Left ventricle myocardium inferior (tissue), 1 donor: ENCODE results near the gene TNNC2. TPM values are rescaled to one million over a fixed set of nuclear protein-coding genes. Genes with fewer than 3 reads are reported as not detected.

ENCODE experiments used
- DNase-seq: peaks from one replicate; pipeline ENCODE4 v3.0.0-alpha.2; 2020
- H3K27ac ChIP-seq: fragments of 200-600 bp; replicated peaks from 2 replicates; pipeline ENCODE4 v1.8.0; 2021
- H3K27me3 ChIP-seq: fragments of 200-600 bp; 2 replicates; pipeline ENCODE4 v1.8.0; 2021; ENCODE audit warnings: low read depth
- H3K36me3 ChIP-seq: fragments of 200-600 bp; 2 replicates; pipeline ENCODE4 v1.8.0; 2021
- H3K4me1 ChIP-seq: fragments of 200-600 bp; 2 replicates; pipeline ENCODE4 v1.8.0; 2021
- H3K4me3 ChIP-seq: fragments of 200-600 bp; 2 replicates; pipeline ENCODE4 v1.8.0; 2021; ENCODE audit warnings: mild to moderate bottlenecking, moderate library complexity
- H3K9me3 ChIP-seq: fragments of 200-600 bp; replicated peaks from 2 replicates; pipeline ENCODE4 v1.8.0; 2021
- intact Hi-C: fragments of 100-400 bp; cut with micrococcal nuclease; formaldehyde crosslinking; loops from one replicate; pipeline ENCODE4 v1.11.0; 2022
- total RNA-seq: library from RNA; stranded (reverse); fragmentation: NEBNext Ultra II Directional; extraction: Animal tissue kit (Norgen Biotek cat#: 25700); gene quantifications from one replicate; pipeline ENCODE4 v1.2.1, GENCODE V29; 2021
- TF ChIP-seq, protein P1 (sequence below): fragments of 200-600 bp; IDR thresholded peaks from 2 replicates; pipeline ENCODE4 v1.8.0; 2021; ENCODE audit warnings: antibody characterized with exemption, mild to moderate bottlenecking, borderline replicate concordance
- donor health status: DM: no; HTN: yes; CAD: no; lungs with severe emphysema.

The TNNC2 gene
- total RNA-seq, 1 donor from 2014 or later = 0.33 TPM

DNA sequence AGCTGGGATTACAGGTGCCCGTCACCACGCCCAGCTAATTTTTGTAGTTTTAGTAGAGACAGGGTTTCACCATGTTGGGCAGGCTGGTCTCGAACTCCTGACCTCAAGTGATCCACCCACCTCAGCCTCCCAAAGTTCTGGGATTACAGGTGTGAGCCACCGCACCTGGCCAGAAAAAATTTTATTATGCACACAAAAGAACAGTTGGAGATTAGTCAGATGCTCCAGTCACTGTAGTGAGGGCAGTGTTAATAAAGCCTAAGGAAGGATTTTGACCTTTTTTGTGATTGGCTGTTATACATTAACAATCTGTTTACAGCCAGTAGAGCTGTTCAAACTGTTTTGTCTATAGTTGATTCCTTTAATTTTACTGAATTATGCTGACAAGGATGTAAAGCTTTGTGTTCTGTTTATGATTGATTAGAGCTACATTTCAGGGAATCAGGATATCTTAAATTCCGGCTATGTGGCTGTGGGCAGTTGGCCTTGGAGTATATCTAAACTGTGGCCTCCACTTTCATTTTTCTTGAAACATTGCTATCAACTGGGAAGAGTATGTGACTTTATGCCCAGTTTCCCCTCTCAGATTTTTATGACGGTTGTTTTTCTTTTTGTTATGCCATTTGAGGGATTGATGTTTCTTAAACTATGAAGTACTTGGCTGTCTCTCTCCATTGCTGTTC, 40.2 kb upstream of the TNNC2 start:
- no peaks in the 10 kb centered on the region for H3K27me3 ChIP-seq
- H3K4me3 ChIP-seq = no peak overlapping the region
- H3K36me3 ChIP-seq = no peaks in the 10 kb centered on the region
- TF ChIP-seq, protein P1, sequence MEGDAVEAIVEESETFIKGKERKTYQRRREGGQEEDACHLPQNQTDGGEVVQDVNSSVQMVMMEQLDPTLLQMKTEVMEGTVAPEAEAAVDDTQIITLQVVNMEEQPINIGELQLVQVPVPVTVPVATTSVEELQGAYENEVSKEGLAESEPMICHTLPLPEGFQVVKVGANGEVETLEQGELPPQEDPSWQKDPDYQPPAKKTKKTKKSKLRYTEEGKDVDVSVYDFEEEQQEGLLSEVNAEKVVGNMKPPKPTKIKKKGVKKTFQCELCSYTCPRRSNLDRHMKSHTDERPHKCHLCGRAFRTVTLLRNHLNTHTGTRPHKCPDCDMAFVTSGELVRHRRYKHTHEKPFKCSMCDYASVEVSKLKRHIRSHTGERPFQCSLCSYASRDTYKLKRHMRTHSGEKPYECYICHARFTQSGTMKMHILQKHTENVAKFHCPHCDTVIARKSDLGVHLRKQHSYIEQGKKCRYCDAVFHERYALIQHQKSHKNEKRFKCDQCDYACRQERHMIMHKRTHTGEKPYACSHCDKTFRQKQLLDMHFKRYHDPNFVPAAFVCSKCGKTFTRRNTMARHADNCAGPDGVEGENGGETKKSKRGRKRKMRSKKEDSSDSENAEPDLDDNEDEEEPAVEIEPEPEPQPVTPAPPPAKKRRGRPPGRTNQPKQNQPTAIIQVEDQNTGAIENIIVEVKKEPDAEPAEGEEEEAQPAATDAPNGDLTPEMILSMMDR = no peak
- no peak overlapping the region for H3K27ac ChIP-seq
- DNase-seq = no peak
- no peaks in the 10 kb centered on the region for H3K4me1 ChIP-seq
- no peaks in the 10 kb centered on the region for H3K9me3 ChIP-seq
- intact Hi-C loops = no loop called here

DNA sequence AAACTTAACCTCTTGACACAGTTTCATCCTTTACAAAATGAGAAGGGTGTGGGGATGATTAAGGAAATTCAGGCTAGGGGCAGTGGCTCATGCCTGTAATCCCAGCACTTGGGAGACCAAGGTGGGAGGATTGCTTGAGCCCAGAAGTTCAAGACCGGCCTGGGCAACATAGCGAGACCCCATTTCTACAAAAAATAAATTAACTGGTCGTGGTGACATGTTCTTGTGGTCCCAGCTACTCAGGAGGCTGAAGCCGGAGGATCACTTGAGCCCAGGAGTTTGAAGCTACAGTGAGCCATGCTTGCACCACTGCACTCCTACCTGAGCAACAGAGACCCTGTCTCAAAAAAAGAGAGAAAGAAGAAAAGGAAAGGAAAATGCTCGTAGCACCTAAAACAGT, 39.3 kb upstream of the TNNC2 start:
- no peak for DNase-seq
- intact Hi-C loops = no loop called here
- Histone ChIP-seq H3K9me3 (no peaks in the 10 kb centered on the region), H3K27me3 (no peaks in the 10 kb centered on the region), H3K4me3 (no peak overlapping the region), H3K27ac (no peak overlapping the region), H3K4me1 (no peaks in the 10 kb centered on the region), H3K36me3 (no peaks in the 10 kb centered on the region)
- TF ChIP-seq, protein P1 = no peak

DNA sequence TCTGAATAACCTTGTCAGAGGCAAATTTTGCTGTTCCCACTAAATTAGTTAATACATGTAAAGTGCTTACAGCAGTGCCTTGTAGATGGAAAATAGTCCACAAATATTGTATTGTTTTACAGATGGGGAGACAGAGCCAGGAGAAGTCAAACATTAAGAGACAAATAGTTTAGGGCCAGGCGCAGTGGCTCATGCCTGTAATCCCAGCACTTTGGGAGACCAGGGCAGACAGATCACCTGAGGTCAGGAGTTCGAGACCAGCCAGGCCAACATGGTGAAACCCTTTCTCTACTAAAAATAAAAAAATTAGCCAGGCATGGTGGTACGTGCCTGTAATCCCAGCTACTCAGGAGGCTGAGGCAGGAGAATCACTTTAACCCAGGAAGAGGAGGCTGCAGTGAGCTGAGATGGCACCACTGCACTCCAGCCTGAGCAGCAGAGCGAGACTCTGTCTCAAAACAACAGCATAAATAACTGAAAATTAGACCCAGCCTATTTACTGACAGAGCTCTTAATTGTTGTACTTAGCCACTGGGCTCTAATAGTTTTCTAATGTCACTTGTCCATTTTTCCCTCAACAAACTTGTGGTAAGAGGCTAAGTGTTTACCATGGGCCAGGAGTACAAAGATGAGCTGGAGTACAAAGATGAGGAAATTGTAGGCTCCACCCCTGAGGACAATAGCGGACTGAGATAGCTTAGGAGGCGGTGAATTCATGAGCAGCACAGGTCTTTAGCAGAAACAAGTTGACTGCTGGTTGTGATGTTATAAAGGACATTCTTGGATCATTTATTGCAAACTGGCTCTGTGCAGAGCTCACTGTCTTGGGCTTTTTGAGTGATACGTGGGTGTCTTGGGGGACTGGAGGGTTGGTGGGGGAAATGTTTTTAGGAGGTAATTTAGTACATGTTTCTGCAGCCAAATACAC, 36.7 kb upstream of the TNNC2 start:
- no peak for DNase-seq
- TF ChIP-seq, protein P1 = no peak
- Histone ChIP-seq H3K4me3 (no peak overlapping the region), H3K36me3 (no peaks in the 10 kb centered on the region), H3K27ac (no peak overlapping the region), H3K4me1 (peaks cover 2% of the 10 kb centered on the region), H3K27me3 (no peaks in the 10 kb centered on the region), H3K9me3 (no peaks in the 10 kb centered on the region)
- intact Hi-C loops = no loop called here

DNA sequence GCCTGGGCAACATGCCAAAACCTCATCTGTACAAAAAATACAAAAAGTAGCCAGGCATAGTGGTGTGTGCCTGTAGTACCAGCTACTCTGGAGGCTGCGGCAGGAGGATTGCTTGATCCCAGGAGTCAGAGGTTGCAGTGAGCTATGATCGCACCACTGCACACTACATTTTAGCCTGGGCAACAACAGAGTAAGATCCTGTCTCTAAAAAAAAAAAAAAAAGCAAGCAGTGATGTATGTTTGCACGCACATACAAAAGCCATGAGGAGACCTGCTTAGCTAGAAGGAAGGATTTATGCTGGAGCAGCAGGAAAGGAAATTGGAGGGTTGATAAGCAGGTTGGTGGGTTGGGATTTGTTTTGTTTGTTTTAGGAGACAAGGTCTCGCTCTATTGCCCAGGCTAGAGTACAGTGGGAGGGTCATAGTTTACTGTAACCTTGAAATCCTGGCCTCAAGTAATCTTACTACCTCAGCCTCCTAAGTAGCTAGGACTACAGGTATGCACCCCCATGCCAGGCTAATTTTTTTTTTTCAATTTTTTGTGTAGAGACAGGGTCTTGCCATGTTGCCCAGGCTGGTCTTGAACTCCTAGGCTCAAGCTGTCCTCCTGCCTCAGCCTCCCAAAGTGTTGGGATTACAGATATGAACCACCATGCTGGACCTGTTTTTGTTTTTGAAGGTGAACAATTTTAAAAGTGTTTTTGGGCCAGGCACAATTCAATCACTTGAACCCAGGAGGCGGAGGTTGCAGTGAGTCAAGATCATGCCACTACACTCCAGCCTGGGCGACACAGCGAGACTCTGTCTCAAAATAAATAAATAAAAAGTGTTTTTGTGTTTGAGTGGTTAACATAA, 34.3 kb upstream of the TNNC2 start:
- no peak overlapping the region for H3K27ac ChIP-seq
- H3K9me3 ChIP-seq = no peaks in the 10 kb centered on the region
- H3K27me3 ChIP-seq = no peaks in the 10 kb centered on the region
- intact Hi-C loops = no loop called here
- TF ChIP-seq, protein P1 = no peak
- DNase-seq = no peak
- peaks cover 23% of the 10 kb centered on the region for H3K4me1 ChIP-seq
- H3K36me3 ChIP-seq = no peaks in the 10 kb centered on the region
- H3K4me3 ChIP-seq = no peak overlapping the region

DNA sequence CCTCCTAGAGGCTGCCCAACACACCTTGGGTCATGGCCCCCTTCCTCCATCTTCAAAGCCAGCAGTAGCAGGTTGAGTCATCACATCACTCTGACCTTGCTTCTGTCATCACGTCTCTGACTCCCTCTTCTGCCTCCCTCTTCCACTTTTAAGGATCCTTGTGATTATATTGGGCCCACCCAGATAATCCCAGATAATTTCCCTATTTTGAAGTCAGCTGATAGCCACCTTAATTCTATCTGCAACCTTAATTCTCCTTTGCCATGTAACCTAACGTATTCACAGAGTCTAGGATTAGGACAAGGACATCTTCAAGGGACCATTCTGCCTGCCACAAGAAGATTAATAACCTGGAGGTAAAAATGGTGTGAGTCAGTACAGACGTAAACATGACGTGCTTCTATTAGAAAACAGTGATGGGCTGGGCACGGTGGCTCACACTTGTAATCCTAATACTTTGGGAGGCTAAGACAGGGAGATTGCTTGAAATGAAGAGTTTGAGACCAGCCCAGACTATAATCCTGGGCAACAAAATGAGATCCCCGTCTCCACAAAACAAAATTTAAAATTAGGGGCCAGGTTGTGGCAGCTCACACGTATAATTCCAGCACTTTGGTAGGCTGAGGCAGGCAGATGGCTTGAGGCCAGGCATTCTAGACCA, 33.6 kb upstream of the TNNC2 start:
- no peaks in the 10 kb centered on the region for H3K36me3 ChIP-seq
- DNase-seq = no peak
- TF ChIP-seq, protein P1 = no peak
- H3K4me3 ChIP-seq = no peak overlapping the region
- peaks cover 30% of the 10 kb centered on the region for H3K4me1 ChIP-seq
- H3K9me3 ChIP-seq = no peaks in the 10 kb centered on the region
- H3K27me3 ChIP-seq = no peaks in the 10 kb centered on the region
- no peak overlapping the region for H3K27ac ChIP-seq
- intact Hi-C loops = no loop called here
